Smooth muscle cell (in vitro differentiated cells): Measurements from ENCODE around the gene LRMDA. TPM values are rescaled to one million over a fixed set of nuclear protein-coding genes. Genes with fewer than 3 reads are reported as not detected.

Experiments used
- DNase-seq: peaks from one replicate; lab custom pipeline; 2025; ENCODE audit not compliant: unreplicated experiment; lab: John Stamatoyannopoulos, UW
- H2AFZ ChIP-seq: fragments of 200-600 bp; sonication (generic); 2 replicates; pipeline ENCODE4 v1.6.0; 2016; ENCODE audit warnings: antibody characterized with exemption, low read depth, mild to moderate bottlenecking
- H3F3A ChIP-seq: fragments of 200-600 bp; sonication (generic); 2 replicates; pipeline ENCODE4 v1.6.0; 2017; ENCODE audit warnings: antibody characterized with exemption, low read depth
- H3K27ac ChIP-seq: fragments of 200-600 bp; sonication (generic); 2 replicates; pipeline ENCODE4 v1.5.1; 2016; ENCODE audit warnings: low read depth, mild to moderate bottlenecking
- H3K27me3 ChIP-seq: fragments of 200-600 bp; sonication (generic); 2 replicates; pipeline ENCODE4 v1.6.1; 2016; ENCODE audit warnings: low read depth, mild to moderate bottlenecking
- H3K36me3 ChIP-seq: fragments of 200-600 bp; sonication (generic); 2 replicates; pipeline ENCODE4 v1.5.1; 2016; ENCODE audit warnings: low read depth
- H3K4me1 ChIP-seq: fragments of 200-600 bp; sonication (generic); 2 replicates; pipeline ENCODE4 v1.5.1; 2016; ENCODE audit warnings: low read depth
- H3K4me2 ChIP-seq: fragments of 200-600 bp; sonication (generic); 2 replicates; pipeline ENCODE4 v1.6.0; 2016; ENCODE audit warnings: mild to moderate bottlenecking
- H3K4me3 ChIP-seq: fragments of 200-600 bp; sonication (generic); 2 replicates; pipeline ENCODE4 v1.5.1; 2016; ENCODE audit warnings: mild to moderate bottlenecking
- H3K79me2 ChIP-seq: fragments of 200-600 bp; sonication (generic); 2 replicates; pipeline ENCODE4 v1.6.0; 2016; ENCODE audit warnings: low read depth, mild to moderate bottlenecking
- H3K9ac ChIP-seq: fragments of 200-600 bp; sonication (generic); 2 replicates; pipeline ENCODE4 v1.6.0; 2016; ENCODE audit warnings: low read depth
- H3K9me3 ChIP-seq: fragments of 200-600 bp; sonication (generic); replicated peaks from 2 replicates; pipeline ENCODE4 v1.5.1; 2016; ENCODE audit warnings: low read depth
- H4K20me1 ChIP-seq: fragments of 200-600 bp; sonication (generic); 2 replicates; pipeline ENCODE4 v1.6.0; 2016; ENCODE audit warnings: low read depth
- WGBS: methylation state at CpG from one replicate; pipeline ENCODE4 v1.1.7; 2016; ENCODE audit warnings: low lambda C conversion rate; 5-methylcytosine and 5-hydroxymethylcytosine counted together
- polyA plus RNA-seq: library from polyadenylated mRNA; unstranded; fragments of >200 nt; fragmentation: Nextera tagmentation; extraction: Ambion mirVana; gene quantifications from 2 replicates; pipeline ENCODE4 v1.2.1, GENCODE V29; 2016
- total RNA-seq: library from RNA; depleted of rRNA; stranded (reverse); fragments of >200 nt; gene quantifications from 2 replicates; pipeline ENCODE4 v1.2.3, GENCODE V29; 2014
- TF ChIP-seq, protein P1 (sequence below): fragments of 200-600 bp; sonication (generic); IDR thresholded peaks from 2 replicates; pipeline ENCODE4 v1.5.1; 2017; ENCODE audit warnings: borderline replicate concordance, mild to moderate bottlenecking, antibody characterized with exemption; ENCODE audit not compliant: insufficient read depth, poor library complexity, severe bottlenecking

LRMDA gene
- total and polyA plus RNA-seq, 2 experiments from 2014 or later: 1.5 to 1.6 TPM

DNA sequence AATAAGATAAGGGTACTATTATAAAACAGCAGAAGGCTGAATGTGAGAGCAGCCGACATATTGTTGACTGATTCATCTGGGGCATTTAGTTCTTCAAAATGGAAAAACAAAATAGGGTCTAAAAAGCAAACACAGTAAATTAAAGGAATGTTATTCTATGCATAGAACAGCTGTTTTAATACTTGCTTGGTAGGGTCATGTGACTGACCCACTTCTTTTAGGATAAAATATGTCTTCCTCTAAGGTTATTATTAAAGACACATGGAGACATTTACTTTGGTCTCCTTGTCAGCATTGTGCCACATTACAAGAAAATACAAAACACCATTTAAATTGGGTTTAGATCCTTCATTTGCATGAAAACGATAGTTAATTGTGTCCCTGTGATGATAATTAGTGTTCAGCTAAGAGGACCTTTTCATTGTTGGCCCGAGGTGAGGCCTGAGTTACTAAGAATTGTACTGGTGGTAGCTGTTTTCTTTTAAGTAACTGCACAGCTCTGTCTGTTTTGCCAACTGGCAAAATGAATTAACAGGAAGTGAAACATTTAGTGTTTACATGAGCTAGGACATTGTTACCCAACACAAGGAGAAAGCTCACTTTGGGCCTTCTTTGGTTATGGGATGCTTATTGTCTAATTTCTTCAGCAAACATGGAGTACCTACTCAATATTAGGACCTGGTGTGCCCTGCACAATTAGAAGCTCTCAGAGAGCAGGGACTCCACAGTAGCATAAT, 764.4 kb downstream of the LRMDA start:
- Histone ChIP-seq H3K9ac (no peak overlapping the region), H4K20me1 (no peaks in the 10 kb centered on the region), H3F3A (no peaks in the 10 kb centered on the region), H3K36me3 (no peaks in the 10 kb centered on the region), H3K9me3 (no peaks in the 10 kb centered on the region), H3K4me1 (no peaks in the 10 kb centered on the region), H3K79me2 (no peaks in the 10 kb centered on the region), H3K4me2 (no peak overlapping the region), H3K27ac (no peak overlapping the region), H2AFZ (no peak overlapping the region), H3K4me3 (no peak overlapping the region), H3K27me3 (no peaks in the 10 kb centered on the region)
- no peak for DNase-seq
- TF ChIP-seq, protein P1, sequence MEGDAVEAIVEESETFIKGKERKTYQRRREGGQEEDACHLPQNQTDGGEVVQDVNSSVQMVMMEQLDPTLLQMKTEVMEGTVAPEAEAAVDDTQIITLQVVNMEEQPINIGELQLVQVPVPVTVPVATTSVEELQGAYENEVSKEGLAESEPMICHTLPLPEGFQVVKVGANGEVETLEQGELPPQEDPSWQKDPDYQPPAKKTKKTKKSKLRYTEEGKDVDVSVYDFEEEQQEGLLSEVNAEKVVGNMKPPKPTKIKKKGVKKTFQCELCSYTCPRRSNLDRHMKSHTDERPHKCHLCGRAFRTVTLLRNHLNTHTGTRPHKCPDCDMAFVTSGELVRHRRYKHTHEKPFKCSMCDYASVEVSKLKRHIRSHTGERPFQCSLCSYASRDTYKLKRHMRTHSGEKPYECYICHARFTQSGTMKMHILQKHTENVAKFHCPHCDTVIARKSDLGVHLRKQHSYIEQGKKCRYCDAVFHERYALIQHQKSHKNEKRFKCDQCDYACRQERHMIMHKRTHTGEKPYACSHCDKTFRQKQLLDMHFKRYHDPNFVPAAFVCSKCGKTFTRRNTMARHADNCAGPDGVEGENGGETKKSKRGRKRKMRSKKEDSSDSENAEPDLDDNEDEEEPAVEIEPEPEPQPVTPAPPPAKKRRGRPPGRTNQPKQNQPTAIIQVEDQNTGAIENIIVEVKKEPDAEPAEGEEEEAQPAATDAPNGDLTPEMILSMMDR: no peak
- 65% methylated on average over 3 of the region's 3 CpGs for WGBS

DNA sequence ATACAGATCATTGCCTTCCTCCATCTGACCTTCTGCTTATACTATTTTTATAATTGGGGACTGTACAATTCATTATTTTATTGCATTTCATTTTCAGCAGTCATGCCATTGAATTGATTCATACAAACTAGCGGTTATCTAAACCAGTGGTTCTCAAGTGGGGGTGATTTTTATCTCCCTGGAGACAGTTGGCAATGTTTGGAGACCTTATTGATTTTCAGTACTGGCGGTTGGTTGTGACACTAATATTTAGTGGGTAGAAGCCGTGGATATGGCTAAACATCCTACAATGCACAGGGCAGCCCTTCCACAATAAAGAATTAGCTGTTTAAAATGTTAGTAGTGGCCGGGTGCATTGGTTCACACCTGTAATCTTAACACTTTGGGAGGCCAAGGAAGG, 765.9 kb downstream of the LRMDA start:
- 98% methylated on average over 4 of the region's 4 CpGs for WGBS
- H3K4me1 ChIP-seq: no peaks in the 10 kb centered on the region
- no peaks in the 10 kb centered on the region for H3K9me3 ChIP-seq
- H3K4me3 ChIP-seq: no peak overlapping the region
- DNase-seq: no peak
- TF ChIP-seq, protein P1: no peak
- H3K36me3 ChIP-seq: no peaks in the 10 kb centered on the region
- H3F3A ChIP-seq: no peaks in the 10 kb centered on the region
- H3K79me2 ChIP-seq: no peaks in the 10 kb centered on the region
- no peak overlapping the region for H3K27ac ChIP-seq
- H3K9ac ChIP-seq: no peak overlapping the region
- no peak overlapping the region for H2AFZ ChIP-seq
- H3K4me2 ChIP-seq: no peak overlapping the region
- H4K20me1 ChIP-seq: no peaks in the 10 kb centered on the region
- H3K27me3 ChIP-seq: no peaks in the 10 kb centered on the region

DNA sequence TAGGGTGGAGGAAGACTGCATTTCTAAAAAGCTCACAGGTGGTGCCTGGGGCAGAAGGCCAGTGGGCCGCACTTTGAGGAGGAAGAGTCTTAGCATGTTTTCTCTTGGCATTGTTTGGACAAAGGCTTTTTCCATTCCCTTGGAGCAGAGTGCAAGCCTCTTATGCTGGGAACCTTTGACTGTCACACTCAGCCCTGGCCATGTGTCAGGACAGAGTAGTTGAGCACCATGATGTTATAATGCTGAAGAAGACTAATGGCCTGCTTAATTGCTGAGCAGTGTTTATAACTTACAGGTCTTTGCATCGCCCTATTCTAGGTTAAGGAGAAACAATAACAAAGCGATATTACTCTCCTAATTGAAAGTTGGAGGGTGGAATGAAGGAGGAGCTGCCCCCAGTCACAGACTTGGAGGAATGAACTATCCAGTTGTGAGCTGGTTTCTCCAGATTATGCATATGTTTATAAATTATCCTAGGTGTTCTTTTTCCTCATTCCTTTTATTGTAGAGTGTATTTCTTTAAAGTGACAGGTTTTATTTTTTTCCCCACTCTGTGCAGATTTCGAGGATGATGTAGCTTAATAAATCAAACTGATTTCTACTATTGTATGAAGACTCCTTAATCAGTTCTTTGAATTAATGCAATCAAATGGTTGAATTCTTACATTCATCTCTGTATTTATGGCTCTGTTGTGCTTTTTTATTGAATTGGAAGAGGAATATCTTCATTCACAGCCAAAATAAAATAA, 767.0 kb downstream of the LRMDA start:
- Histone ChIP-seq H3K9me3 (no peaks in the 10 kb centered on the region), H3K4me1 (no peaks in the 10 kb centered on the region), H3K4me3 (no peak overlapping the region), H3K4me2 (no peak overlapping the region), H3K9ac (no peak overlapping the region), H3F3A (peaks cover 7% of the 10 kb centered on the region), H2AFZ (no peak overlapping the region), H3K36me3 (no peaks in the 10 kb centered on the region), H3K27ac (no peak overlapping the region), H4K20me1 (no peaks in the 10 kb centered on the region), H3K27me3 (no peaks in the 10 kb centered on the region), H3K79me2 (no peaks in the 10 kb centered on the region)
- DNase-seq: no peak
- TF ChIP-seq, protein P1: no peak
- 96% methylated on average over 4 of the region's 4 CpGs for WGBS

DNA sequence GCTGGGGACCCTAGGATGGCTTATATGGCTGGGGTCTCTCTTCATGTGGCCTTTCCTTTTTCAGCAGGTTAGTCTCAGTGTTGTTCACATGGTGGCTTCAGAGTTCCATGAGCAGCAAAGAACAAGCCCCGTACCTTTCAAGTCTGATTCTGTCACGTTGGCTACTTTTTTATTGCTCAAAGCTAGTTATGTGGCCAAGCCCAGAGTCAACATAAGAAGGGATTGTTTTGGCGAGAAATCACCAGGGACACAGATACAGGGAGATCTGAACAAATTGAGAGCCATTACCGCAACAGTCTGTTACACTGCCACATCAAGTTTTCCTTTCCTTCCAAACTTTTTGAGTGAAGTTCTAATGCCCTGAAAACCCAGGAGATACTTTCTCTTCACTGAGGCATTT, 770.5 kb downstream of the LRMDA start:
- no peaks in the 10 kb centered on the region for H3K79me2 ChIP-seq
- no peaks in the 10 kb centered on the region for H3K9me3 ChIP-seq
- TF ChIP-seq, protein P1: no peak
- peaks cover 9% of the 10 kb centered on the region for H3F3A ChIP-seq
- WGBS: 88% methylated on average over 4 of the region's 4 CpGs
- peak overlapping the region; percentile 40 for H3K4me2 ChIP-seq
- no peaks in the 10 kb centered on the region for H4K20me1 ChIP-seq
- H3K27me3 ChIP-seq: no peaks in the 10 kb centered on the region
- H3K9ac ChIP-seq: no peak overlapping the region
- no peak overlapping the region for H3K4me3 ChIP-seq
- H3K27ac ChIP-seq: no peak overlapping the region
- H3K36me3 ChIP-seq: no peaks in the 10 kb centered on the region
- no peaks in the 10 kb centered on the region for H3K4me1 ChIP-seq
- H2AFZ ChIP-seq: no peak overlapping the region
- DNase-seq: no peak
